IMR-90 (cell line): ENCODE results near the gene CYFIP2. TPM values are rescaled to one million over a fixed set of nuclear protein-coding genes. Genes with fewer than 3 reads are reported as not detected.

Experiments
- ATAC-seq: fragments of 200-7000 bp; cut with Tn5 transposase; 2 replicates; pipeline ENCODE4 v1.9.1; 2020; ENCODE audit warnings: low read depth, mild to moderate bottlenecking, moderate library complexity
- BruUV-seq: library from RNA; stranded (reverse); fragments of 400-500 nt; replicated peaks from 2 replicates; lab custom pipeline; 2021; lab: Mats Ljungman, UMichigan
- CTCF ChIA-PET: fragments of 300-600 bp; formaldehyde crosslinking; extraction: SDS; loops from one replicate; lab custom pipeline; 2021; ENCODE audit warnings: antibody characterized with exemption; lab: Yijun Ruan, JAX
- POLR2A ChIA-PET: fragments of 300-600 bp; sonication (Branson Sonifier 250); formaldehyde crosslinking; loops from one replicate; lab custom pipeline; 2022; ENCODE audit warnings: antibody characterized with exemption; ENCODE audit not compliant: unreplicated experiment; lab: Charles Lee
- DNase-seq: peaks from one replicate; pipeline ENCODE4 v3.0.0; 2013
- H2AFZ ChIP-seq: replicated peaks from 2 replicates; pipeline ENCODE3; 2013; ENCODE audit warnings: low read length, mild to moderate bottlenecking; ENCODE audit not compliant: poor library complexity
- H2AK5ac ChIP-seq: 2 replicates; pipeline ENCODE4 v1.6.1; 2013; ENCODE audit warnings: low read depth, low read length, inconsistent platforms
- H2AK9ac ChIP-seq: replicated peaks from 2 replicates; pipeline ENCODE3; 2013; ENCODE audit warnings: mild to moderate bottlenecking, low read depth, low read length, moderate library complexity; ENCODE audit not compliant: poor library complexity
- H2BK120ac ChIP-seq: 2 replicates; pipeline ENCODE4 v1.6.1; 2013; ENCODE audit warnings: low read depth, low read length, inconsistent platforms
- H2BK15ac ChIP-seq: 3 replicates; pipeline ENCODE4 v1.6.1; 2013; ENCODE audit warnings: low read depth, low read length, inconsistent platforms
- H2BK20ac ChIP-seq: 2 replicates; pipeline ENCODE4 v1.6.1; 2013; ENCODE audit warnings: low read depth, mild to moderate bottlenecking, inconsistent platforms, low read length, moderate library complexity
- H2BK5ac ChIP-seq: 2 replicates; pipeline ENCODE4 v1.6.1; 2013; ENCODE audit warnings: mild to moderate bottlenecking, low read depth, low read length, inconsistent platforms; ENCODE audit not compliant: poor library complexity, severe bottlenecking
- H3K14ac ChIP-seq: replicated peaks from 2 replicates; pipeline ENCODE4 v1.6.1; 2013; ENCODE audit warnings: low read depth, low read length, inconsistent platforms
- H3K18ac ChIP-seq: 2 replicates; pipeline ENCODE4 v1.6.1; 2013; ENCODE audit warnings: low read depth, low read length, control low read depth
- H3K23ac ChIP-seq: 2 replicates; pipeline ENCODE4 v1.6.1; 2013; ENCODE audit warnings: low read depth, low read length, inconsistent platforms
- H3K27ac ChIP-seq: 2 replicates; pipeline ENCODE4 v1.5.1; 2013; ENCODE audit warnings: mild to moderate bottlenecking, control low read depth, low read length; ENCODE audit not compliant: insufficient read depth
- H3K27me3 ChIP-seq: 2 replicates; pipeline ENCODE4 v1.6.1; 2013; ENCODE audit warnings: low read length; ENCODE audit not compliant: control insufficient read depth, insufficient read depth
- H3K36me3 ChIP-seq: 2 replicates; pipeline ENCODE4 v1.6.1; 2013; ENCODE audit warnings: low read length, mixed read lengths; ENCODE audit not compliant: control insufficient read depth, insufficient read depth
- H3K4ac ChIP-seq: 2 replicates; pipeline ENCODE4 v1.6.1; 2013; ENCODE audit warnings: low read depth, low read length, inconsistent platforms
- H3K4me1 ChIP-seq: 2 replicates; pipeline ENCODE4 v1.6.1; 2013; ENCODE audit warnings: low read length, mixed read lengths; ENCODE audit not compliant: control insufficient read depth, insufficient read depth
- H3K4me2 ChIP-seq: 2 replicates; pipeline ENCODE4 v1.6.1; 2013; ENCODE audit warnings: low read depth, mild to moderate bottlenecking, control low read depth, low read length, moderate library complexity
- H3K4me3 ChIP-seq: 2 replicates; pipeline ENCODE4 v1.5.1; 2013; ENCODE audit warnings: low read depth, mild to moderate bottlenecking, control low read depth, low read length, moderate library complexity; ENCODE audit not compliant: insufficient read depth
- H3K56ac ChIP-seq: 2 replicates; pipeline ENCODE4 v1.6.1; 2013; ENCODE audit warnings: low read length, inconsistent platforms; ENCODE audit not compliant: insufficient read depth; ENCODE audit errors: extremely low read depth
- H3K79me1 ChIP-seq, 2 experiments: 2 replicates each; pipeline ENCODE4 v1.6.1; 2013; ENCODE audit warnings: low read length in 2 of 2, inconsistent platforms in 1 of 2, low read depth in 1 of 2
- H3K9ac ChIP-seq: 2 replicates; pipeline ENCODE4 v1.6.1; 2013; ENCODE audit warnings: low read depth, low read length, control low read depth
- H3K9me1 ChIP-seq: 2 replicates; pipeline ENCODE4 v1.6.1; 2013; ENCODE audit warnings: low read length, inconsistent platforms; ENCODE audit not compliant: insufficient read depth
- H3K9me3 ChIP-seq: 2 replicates; pipeline ENCODE4 v1.6.1; 2013; ENCODE audit warnings: low read length; ENCODE audit not compliant: control insufficient read depth, insufficient read depth
- H4K20me1 ChIP-seq: 2 replicates; pipeline ENCODE4 v1.6.1; 2013; ENCODE audit warnings: low read length, inconsistent platforms; ENCODE audit not compliant: insufficient read depth
- H4K5ac ChIP-seq: 2 replicates; pipeline ENCODE4 v1.6.1; 2013; ENCODE audit warnings: mild to moderate bottlenecking, low read depth, low read length, control low read depth
- H4K8ac ChIP-seq, 2 experiments: 2 replicates each; pipeline ENCODE4 v1.6.1; 2013; ENCODE audit warnings: low read depth in 2 of 2, low read length in 2 of 2, control low read depth in 1 of 2, inconsistent platforms in 1 of 2
- H4K91ac ChIP-seq: 2 replicates; pipeline ENCODE4 v1.6.1; 2013; ENCODE audit warnings: low read depth, low read length, inconsistent platforms; ENCODE audit not compliant: insufficient read depth
- BHLHE40 ChIP-seq: fragments of 150-350 bp; IDR thresholded peaks from 2 replicates; pipeline ENCODE4 v1.6.1; 2016; ENCODE audit warnings: mild to moderate bottlenecking, low read depth, low read length
- MAZ ChIP-seq: IDR thresholded peaks from 2 replicates; pipeline ENCODE4 v1.6.1; 2012; ENCODE audit warnings: low read depth, mild to moderate bottlenecking, low read length, improper control_type of control experiment, moderate library complexity, borderline replicate concordance
- SMC3 ChIP-seq: fragments of 150-350 bp; IDR thresholded peaks from 2 replicates; pipeline ENCODE4 v1.6.1; 2016; ENCODE audit warnings: low read depth, mild to moderate bottlenecking, antibody characterized with exemption, low read length, moderate library complexity
- WGBS, 2 experiments: methylation state at CpG; one replicate each; pipeline versions ENCODE4 v1.1.5 to v1.1.7; 2013; ENCODE audit warnings: missing lambda C conversion rate in 2 of 2; ENCODE audit not compliant: insufficient read length in 1 of 2; ENCODE audit errors: extremely low coverage in 2 of 2; 5-methylcytosine and 5-hydroxymethylcytosine counted together
- dilution Hi-C: fragments of 300-500 bp; cut with HindIII; formaldehyde crosslinking; loops from one replicate; pipeline ENCODE4 v1.14.3; 2018; ENCODE audit warnings: low sequenced_read_pairs; ENCODE audit not compliant: unreplicated experiment
- in situ Hi-C: fragments of 300-500 bp; cut with MboI; formaldehyde crosslinking; loops from 3 replicates; pipeline ENCODE4 v1.14.3; 2019; ENCODE audit warnings: low sequenced_read_pairs, inconsistent platforms, mixed read lengths
- intact Hi-C: fragments of 100-400 bp; cut with micrococcal nuclease; formaldehyde crosslinking; loops from 2 replicates; pipeline ENCODE4 v1.10.0; 2022
- polyA plus RNA-seq, 3 experiments: library from polyadenylated mRNA; depleted of rRNA; stranded (reverse); fragments of >200 nt; gene quantifications; 2 replicates each; pipeline ENCODE4 v1.2.3, GENCODE V29; 2012; ENCODE audit warnings: low replicate concordance in 1 of 3
- total RNA-seq: library from RNA; depleted of rRNA; stranded (reverse); fragments of >200 nt; gene quantifications from 2 replicates; pipeline ENCODE4 v1.2.3, GENCODE V29; 2012

Gene CYFIP2
- total and polyA plus RNA-seq, 2 of the 4 experiments (the other 2 are of a cell fraction) = 6.8 to 13.4 TPM

DNA sequence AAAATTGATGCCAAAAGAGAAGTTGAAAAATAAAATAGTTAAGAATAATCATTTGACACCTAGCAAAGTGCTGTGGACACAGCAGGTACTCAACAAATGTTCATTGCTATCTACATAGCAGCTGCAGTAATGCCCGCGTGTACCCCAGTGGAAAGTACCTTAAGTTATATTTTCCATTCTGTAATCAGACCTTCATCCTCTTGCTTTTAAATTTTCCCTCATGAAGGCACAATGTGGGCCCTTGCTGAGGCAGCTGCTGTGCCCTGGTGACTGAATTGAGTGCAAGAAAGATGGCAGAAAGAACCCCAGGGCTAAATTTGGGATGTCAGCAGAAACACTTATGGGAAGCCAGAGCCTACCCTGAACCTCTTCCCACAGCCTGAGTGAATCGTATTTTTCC lies 65.9 kb downstream of the CYFIP2 start:
- no peak overlapping the region for H2BK20ac ChIP-seq
- no peaks in the 10 kb centered on the region for H3K27me3 ChIP-seq
- no peak overlapping the region for H4K5ac ChIP-seq
- no peaks in the 10 kb centered on the region for H3K79me1 ChIP-seq
- ChIA-PET CTCF (no interaction called here), POLR2A (no interaction called here)
- intact Hi-C loops = no loop called here
- H3K18ac ChIP-seq = no peak overlapping the region
- no peak overlapping the region for H3K4me3 ChIP-seq
- H3K9ac ChIP-seq = no peak overlapping the region
- no peak overlapping the region for H3K4me2 ChIP-seq
- H3K9me3 ChIP-seq = no peaks in the 10 kb centered on the region
- H3K36me3 ChIP-seq = no peaks in the 10 kb centered on the region
- no peak overlapping the region for H2AFZ ChIP-seq
- H2AK9ac ChIP-seq = no peak overlapping the region
- H2BK5ac ChIP-seq = no peak overlapping the region
- no peak overlapping the region for H4K91ac ChIP-seq
- no peaks in the 10 kb centered on the region for H3K9me1 ChIP-seq
- dilution Hi-C loops = no loop called here
- H2BK120ac ChIP-seq = no peak overlapping the region
- H2BK15ac ChIP-seq = no peak overlapping the region
- no peaks in the 10 kb centered on the region for H4K20me1 ChIP-seq
- H3K14ac ChIP-seq = no peak overlapping the region
- H3K56ac ChIP-seq = no peak overlapping the region
- H3K4me1 ChIP-seq = peaks cover 4% of the 10 kb centered on the region; the same call in 1 of the 2 replicates
- ATAC-seq (no peak), DNase-seq (no peak)
- H3K27ac ChIP-seq = no peak overlapping the region
- in situ Hi-C loops = no loop called here
- no peak for TF ChIP-seq BHLHE40
- TF ChIP-seq MAZ = no peak
- no peak for TF ChIP-seq SMC3
- H3K4ac ChIP-seq = no peak overlapping the region
- BruUV-seq = no TSS peak
- H3K23ac ChIP-seq = no peak overlapping the region
- H4K8ac ChIP-seq = no peak overlapping the region
- H2AK5ac ChIP-seq = no peak overlapping the region
- no CpG with 5 or more reads among the region's 3 CpGs for WGBS, 2 experiments
